Lung (tissue), 12 donors: ENCODE data around the gene MSH3. TPM values are rescaled to one million over a fixed set of nuclear protein-coding genes. Genes with fewer than 3 reads are reported as not detected.

ENCODE experiments used
- ATAC-seq: fragments of 200-7000 bp; cut with Tn5 transposase; one replicate; pipeline ENCODE4 v1.9.1; 2020; ENCODE audit warnings: moderate number of reproducible peaks; ENCODE audit not compliant: insufficient read depth, low FRiP score
- DNase-seq, 3 donors: peaks; one replicate each; pipeline ENCODE4 v3.0.0-alpha.2; 2013 to 2017
- H3K27ac ChIP-seq, 2 donors: one replicate each; pipeline ENCODE4 v1.5.1; 2013; ENCODE audit warnings: mild to moderate bottlenecking in 2 of 2, moderate library complexity in 2 of 2, control low read depth in 1 of 2, inconsistent platforms in 1 of 2, low read depth in 1 of 2, low read length in 1 of 2
- H3K27me3 ChIP-seq, 3 donors: one replicate each; pipeline ENCODE4 v1.5.1; 2013; ENCODE audit warnings: low read length in 2 of 3; ENCODE audit not compliant: control insufficient read depth in 3 of 3, insufficient read depth in 3 of 3
- H3K36me3 ChIP-seq, 4 donors: one replicate each; pipeline ENCODE4 v1.5.1; 2013; ENCODE audit warnings: low read length in 4 of 4, mild to moderate bottlenecking in 1 of 4, moderate library complexity in 1 of 4; ENCODE audit not compliant: control insufficient read depth in 4 of 4, insufficient read depth in 4 of 4
- H3K4me1 ChIP-seq, 5 donors: one replicate each; pipeline ENCODE4 v1.5.1; 2013; ENCODE audit warnings: low read length in 5 of 5, mild to moderate bottlenecking in 2 of 5, moderate library complexity in 1 of 5; ENCODE audit not compliant: control insufficient read depth in 5 of 5, insufficient read depth in 5 of 5
- H3K4me3 ChIP-seq: one replicate; pipeline ENCODE4 v1.5.1; 2013; ENCODE audit warnings: mild to moderate bottlenecking, control low read depth, moderate library complexity
- H3K9ac ChIP-seq, 2 donors: one replicate each; pipeline ENCODE4 v1.5.1; 2013; ENCODE audit warnings: low read length in 2 of 2, control low read depth in 1 of 2; ENCODE audit not compliant: insufficient read depth in 1 of 2
- H3K9me3 ChIP-seq, 4 donors: one replicate each; pipeline ENCODE4 v1.5.1; 2013; ENCODE audit warnings: low read length in 3 of 4, mild to moderate bottlenecking in 1 of 4, moderate library complexity in 1 of 4; ENCODE audit not compliant: control insufficient read depth in 4 of 4, insufficient read depth in 3 of 4
- WGBS, 2 donors: extraction: QIAGEN DNeasy Blood & Tissue Kit; methylation state at CpG; one replicate each; pipeline ENCODE4 v1.1.7; 2013; 5-methylcytosine and 5-hydroxymethylcytosine counted together
- polyA plus RNA-seq, 2 donors: library from polyadenylated mRNA; stranded (reverse); fragments of 200-250 nt; gene quantifications; one replicate each; pipeline ENCODE4 v1.2.1, GENCODE V29; 2013
- total RNA-seq, 2 donors: library from RNA; depleted of rRNA in 1 of 2; stranded (reverse); fragments of >200 nt in 1 of 2; gene quantifications; one replicate each; pipeline ENCODE4 v1.2.1, GENCODE V29; 2014 to 2021
- TF ChIP-seq, protein P1 (sequence below): IDR thresholded peaks from 2 replicates; pipeline ENCODE4 v1.5.1; 2012; ENCODE audit warnings: mild to moderate bottlenecking; ENCODE audit errors: control extremely low read depth, extremely low read depth
- donor health status: control.
- donor health status: control.
- donor health status: Bipolar disorder and iron deficiency.
- donor health status: healthy.
- donor health status: DM: yes; HTN: yes; CAD: no.

MSH3 gene
- total and polyA plus RNA-seq, 4 donors: 2.8 to 29.0 (median 9.6) TPM

DNA sequence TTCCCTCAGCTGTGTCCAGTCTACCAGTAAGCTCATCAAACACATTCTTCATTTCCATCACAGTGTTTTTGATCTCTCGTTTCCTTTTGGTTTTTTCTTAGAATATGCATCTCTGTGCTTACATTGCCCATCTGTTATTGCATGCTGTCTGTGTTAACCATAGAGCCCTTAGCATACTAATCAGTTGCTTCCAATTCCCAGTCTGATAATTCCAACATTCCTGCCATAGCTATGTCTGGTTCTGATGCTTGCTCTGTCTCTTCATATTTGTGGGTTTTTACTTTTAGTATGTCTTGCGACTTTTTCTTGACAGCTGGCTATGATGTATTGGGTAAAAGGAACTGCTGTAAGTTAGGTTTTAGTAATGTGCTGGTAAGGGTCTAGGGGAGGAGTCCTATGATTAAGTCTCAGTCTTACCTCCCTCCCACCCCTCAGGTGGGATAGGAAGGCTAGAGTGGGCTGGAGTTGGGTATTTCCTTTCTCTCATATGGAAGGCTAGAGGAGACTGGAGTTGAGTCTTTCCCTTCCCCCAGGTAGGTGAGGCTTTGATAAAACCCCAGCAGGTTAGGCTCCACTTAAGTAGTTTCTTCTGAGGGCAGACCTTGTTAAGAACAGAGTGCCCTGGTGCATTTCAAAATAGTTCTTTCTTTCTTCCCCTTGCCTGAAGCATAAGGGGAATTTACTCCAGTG lies 206.6 kb downstream of the MSH3 start:
- no peaks in the 10 kb centered on the region for H3K4me1 ChIP-seq
- peaks cover 0 to under 1% (median 0%) of the 10 kb centered on the region in 4 donors for H3K9me3 ChIP-seq
- H3K4me3 ChIP-seq: no peak overlapping the region
- H3K27ac ChIP-seq: no peak overlapping the region
- H3K27me3 ChIP-seq: no peaks in the 10 kb centered on the region
- peaks cover 0 to 8% (median 2%) of the 10 kb centered on the region in 4 donors for H3K36me3 ChIP-seq
- DNase-seq (no peak), ATAC-seq (no peak)
- TF ChIP-seq, protein P1, sequence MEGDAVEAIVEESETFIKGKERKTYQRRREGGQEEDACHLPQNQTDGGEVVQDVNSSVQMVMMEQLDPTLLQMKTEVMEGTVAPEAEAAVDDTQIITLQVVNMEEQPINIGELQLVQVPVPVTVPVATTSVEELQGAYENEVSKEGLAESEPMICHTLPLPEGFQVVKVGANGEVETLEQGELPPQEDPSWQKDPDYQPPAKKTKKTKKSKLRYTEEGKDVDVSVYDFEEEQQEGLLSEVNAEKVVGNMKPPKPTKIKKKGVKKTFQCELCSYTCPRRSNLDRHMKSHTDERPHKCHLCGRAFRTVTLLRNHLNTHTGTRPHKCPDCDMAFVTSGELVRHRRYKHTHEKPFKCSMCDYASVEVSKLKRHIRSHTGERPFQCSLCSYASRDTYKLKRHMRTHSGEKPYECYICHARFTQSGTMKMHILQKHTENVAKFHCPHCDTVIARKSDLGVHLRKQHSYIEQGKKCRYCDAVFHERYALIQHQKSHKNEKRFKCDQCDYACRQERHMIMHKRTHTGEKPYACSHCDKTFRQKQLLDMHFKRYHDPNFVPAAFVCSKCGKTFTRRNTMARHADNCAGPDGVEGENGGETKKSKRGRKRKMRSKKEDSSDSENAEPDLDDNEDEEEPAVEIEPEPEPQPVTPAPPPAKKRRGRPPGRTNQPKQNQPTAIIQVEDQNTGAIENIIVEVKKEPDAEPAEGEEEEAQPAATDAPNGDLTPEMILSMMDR: no peak
- WGBS, 2 donors: 77 to 88% methylated on average over 2 of the region's 2 CpGs
- no peak overlapping the region for H3K9ac ChIP-seq

- ATAC-seq (no peak), DNase-seq (no peak)
- no peak overlapping the region for H3K27ac ChIP-seq
- peaks cover 0 to 10% (median 5%) of the 10 kb centered on the region in 4 donors for H3K36me3 ChIP-seq
- no peak overlapping the region for H3K4me3 ChIP-seq
- H3K4me1 ChIP-seq: peaks cover 0 to 2% (median 0%) of the 10 kb centered on the region in 5 donors
- 76 to 82% methylated on average over 3 of the region's 3 CpGs for WGBS, 2 donors
- TF ChIP-seq, protein P1: no peak
- H3K27me3 ChIP-seq: no peaks in the 10 kb centered on the region
- H3K9me3 ChIP-seq: peaks cover 0 to 1% (median 0%) of the 10 kb centered on the region in 4 donors
- no peak overlapping the region for H3K9ac ChIP-seq
These were observed 209.3 kb downstream of the MSH3 start for GRCh38 chr5:80863708-80864107.

DNA sequence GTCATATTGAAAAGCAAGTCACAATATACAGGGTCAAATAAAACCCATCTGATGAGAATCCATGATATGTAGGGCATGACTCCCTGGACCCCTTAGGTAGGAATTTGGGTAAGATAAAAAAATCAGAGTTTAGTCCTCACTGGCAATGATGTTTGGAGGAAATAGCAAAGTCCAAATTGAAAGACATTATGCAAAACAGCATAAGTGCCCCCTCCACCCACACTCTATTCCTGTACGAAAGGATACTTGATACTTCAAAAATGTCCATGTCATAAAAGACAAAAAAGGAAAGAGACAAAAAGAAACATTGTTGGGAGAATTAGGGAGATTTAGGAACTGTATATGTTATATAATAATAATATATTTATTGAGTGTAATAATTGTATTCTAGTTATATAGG lies 209.7 kb downstream of the MSH3 start:
- TF ChIP-seq, protein P1: no peak
- no peaks in the 10 kb centered on the region for H3K27me3 ChIP-seq
- H3K4me1 ChIP-seq: peaks cover 0 to 2% (median 0%) of the 10 kb centered on the region in 5 donors
- H3K9me3 ChIP-seq: peaks cover 0 to 1% (median 0%) of the 10 kb centered on the region in 4 donors
- ATAC-seq (no peak), DNase-seq (no peak)
- H3K4me3 ChIP-seq: no peak overlapping the region
- H3K36me3 ChIP-seq: peaks cover 0 to 10% (median 5%) of the 10 kb centered on the region in 4 donors
- 85 to 87% methylated on average over 1 of the region's 1 CpG for WGBS, 2 donors
- H3K27ac ChIP-seq: no peak overlapping the region
- no peak overlapping the region for H3K9ac ChIP-seq
